Glomerular visceral epithelial cell (primary cell): ENCODE results near the gene UGT1A8.
"Not testable (repeated sequence)": the region's sequence is repeated elsewhere in the genome, so short reads cannot be mapped to it uniquely, and the experiment has no call there.

Source experiments
- DNase-seq: peaks from one replicate; pipeline ENCODE4 v3.0.0-alpha.2; 2016; ENCODE audit errors: extremely low spot score

Gene UGT1A8

DNA sequence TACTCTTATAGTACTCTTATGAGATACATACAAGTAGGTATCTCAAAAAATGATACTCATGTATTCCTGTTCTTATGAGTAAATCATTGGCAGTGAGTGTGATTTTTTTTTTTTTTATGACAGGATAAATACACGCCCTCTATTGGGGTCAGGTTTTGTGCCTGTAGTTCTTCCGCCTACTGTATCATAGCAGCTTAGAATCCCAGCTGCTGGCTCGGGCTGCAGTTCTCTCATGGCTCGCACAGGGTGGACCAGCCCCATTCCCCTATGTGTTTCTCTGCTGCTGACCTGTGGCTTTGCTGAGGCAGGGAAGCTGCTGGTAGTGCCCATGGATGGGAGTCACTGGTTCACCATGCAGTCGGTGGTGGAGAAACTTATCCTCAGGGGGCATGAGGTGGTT, at the start of gene UGT1A8:
UGT1A8 (plus strand) TSS at position 158 of the 400 bp plus-strand sequence; CDS start at position 233, 75 bp downstream.
- DNase-seq: not testable (repeated sequence)

DNA sequence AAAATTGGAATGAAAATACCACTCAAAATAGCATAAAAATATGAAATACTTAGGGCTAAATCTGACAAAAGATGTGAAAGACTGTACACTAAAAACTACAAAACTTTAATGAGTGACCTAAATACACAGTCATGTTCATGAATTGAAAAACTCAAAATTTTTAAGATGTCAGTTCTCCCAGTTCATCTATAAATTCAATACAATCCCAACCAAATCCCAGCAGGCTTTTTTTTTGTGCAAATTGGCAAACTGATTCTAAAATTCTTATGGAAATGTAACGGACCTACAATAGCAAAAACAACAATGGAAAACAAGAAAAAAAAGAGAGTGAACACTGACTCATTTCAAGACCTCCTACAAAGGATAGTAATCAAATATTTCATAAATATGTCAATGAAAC, 46.4 kb upstream of the UGT1A8 start:
- no peak for DNase-seq

DNA sequence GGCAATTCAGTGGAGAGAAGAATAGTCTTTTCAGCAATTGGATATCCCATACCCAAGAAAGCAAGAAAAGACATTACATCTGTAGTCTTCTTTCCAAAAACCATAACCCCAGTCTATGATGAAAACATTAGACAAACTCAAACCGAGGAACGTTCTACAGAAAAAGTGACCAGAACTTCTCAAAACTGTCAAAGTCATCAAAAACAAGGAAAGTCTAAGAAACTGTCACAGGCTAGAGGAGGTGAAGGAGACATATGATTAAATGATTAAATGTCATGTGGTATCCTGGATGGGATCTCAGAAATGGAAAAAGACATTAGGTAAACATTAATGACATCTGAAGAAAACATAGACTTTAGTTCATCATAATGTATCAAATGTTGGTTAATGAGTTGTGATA, 46.0 kb upstream of the UGT1A8 start:
- no peak for DNase-seq

DNA sequence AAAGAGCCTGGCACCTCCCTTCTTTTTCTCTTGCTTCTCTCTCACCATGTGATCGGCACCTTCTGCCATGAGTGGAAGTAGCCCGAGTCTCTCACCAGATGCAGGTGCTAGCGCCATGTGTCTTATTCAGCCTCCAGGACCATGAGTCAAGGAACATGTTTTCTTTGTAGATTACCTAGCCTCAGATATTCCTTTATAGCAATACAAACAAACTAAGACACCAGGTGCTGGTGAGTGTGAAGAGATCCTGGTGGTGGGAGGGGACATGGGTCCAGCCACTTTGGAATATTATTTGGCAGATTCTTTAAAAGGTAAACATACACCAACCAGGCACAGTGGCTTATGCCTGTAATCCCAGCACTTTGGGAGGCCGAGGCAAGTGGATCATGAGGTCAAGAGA, 45.0 kb upstream of the UGT1A8 start:
- DNase-seq: no peak

DNA sequence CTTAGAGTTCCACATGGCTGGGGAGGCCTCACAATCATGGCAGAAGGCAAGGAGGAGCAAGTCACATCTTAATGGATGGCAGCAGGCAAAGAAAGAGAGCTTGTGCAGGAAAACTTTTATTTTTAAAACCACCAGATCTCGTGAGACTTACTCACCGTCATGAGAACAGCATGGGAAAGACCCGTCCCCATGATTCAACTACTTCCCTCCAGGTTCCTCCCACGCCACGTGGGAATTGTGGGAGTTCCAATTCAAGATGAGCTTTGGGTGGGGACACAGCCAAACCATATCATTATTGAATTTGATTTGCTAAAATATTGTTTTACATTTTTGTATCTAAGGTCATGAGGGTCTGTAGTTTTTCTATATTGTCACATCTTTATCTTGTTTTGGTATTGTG, 40.1 kb upstream of the UGT1A8 start:
- not testable (repeated sequence) for DNase-seq

DNA sequence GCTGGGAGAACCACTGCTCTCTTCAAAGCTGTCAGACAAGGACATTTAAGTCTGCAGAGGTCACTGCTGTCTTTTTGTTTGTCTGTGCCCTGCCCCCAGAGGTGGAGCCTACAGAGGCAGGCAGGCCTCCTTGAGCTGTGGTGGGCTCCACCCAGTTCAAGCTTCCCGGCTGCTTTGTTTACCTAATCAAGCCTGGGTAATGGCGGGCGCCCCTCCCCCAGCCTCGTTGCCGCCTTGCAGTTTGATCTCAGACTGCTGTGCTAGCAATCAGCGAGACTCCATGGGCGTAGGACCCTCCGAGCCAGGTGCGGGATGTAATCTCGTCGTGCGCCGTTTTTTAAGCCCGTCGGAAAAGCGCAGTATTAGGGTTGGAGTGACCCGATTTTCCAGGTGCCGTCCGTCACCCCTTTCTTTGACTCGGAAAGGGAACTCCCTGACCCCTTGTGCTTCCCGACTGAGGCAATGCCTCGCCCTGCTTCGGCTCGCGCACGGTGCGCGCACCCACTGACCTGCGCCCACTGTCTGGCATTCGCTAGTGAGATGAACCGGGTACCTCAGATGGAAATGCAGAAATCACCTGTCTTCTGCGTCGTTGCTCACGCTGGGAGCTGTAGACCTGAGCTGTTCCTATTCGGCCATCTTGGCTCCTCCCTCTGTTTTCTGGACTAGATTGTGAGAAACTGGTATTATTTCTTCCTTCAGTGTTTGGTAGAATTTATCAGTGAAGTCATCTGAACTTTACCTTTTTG, 34.0 kb upstream of the UGT1A8 start:
- not testable (repeated sequence) for DNase-seq

DNA sequence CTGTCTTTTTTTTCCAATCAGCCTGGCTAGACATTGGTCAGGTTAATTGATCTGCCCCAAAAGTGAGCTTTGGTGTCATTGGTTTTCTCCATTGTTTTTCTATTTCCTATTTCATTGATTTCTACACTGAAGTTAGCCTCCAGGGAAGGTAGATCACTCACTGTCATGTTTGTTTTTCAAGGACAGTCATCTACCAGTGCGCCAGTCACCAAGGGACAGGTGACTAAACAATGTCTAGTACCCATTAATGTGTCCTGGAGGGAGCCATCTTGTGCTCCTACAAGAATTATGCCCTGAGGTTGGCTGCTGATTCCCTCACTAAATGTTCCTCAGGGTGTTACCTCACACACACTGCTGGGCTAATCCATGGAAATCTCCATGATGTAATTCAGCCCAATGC, 33.2 kb upstream of the UGT1A8 start:
- no peak for DNase-seq

DNA sequence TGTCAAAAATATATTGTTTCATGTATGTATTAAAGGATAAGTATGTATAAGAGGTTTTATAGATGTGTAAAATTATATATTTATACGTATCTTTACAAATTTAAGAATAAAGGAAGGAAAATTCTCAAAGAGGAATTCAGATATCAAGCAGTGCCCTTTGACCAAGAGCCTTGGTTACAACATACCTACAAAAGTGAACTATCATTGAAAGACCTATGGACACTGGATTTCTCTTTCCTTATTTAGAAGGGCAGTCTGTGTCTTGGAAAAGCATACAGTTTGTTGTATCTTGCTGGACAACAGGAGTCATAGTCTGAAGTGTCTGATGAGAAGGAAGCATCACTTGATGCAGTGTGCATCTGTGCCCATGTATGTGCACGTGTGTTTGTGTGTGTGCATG, 29.0 kb upstream of the UGT1A8 start:
- no peak for DNase-seq

DNA sequence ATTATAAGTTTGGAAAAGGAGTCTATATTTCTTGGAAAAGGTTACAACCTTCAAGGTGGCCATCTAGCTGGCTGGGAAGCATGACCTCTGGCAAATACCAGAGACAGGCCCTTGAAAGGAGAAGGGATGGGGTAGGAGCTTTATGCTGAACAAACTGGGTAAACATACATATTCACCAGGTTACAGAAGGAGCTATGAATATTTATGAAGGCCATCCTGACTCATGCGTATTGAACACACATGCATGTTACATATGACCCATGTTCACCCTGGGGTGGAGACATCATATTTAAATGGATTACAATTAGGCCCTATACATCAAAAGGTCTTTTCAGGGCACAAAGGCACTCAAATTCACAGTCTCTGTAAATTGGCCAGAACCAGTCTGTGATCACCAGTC, 24.7 kb upstream of the UGT1A8 start:
- DNase-seq: not testable (repeated sequence)

DNA sequence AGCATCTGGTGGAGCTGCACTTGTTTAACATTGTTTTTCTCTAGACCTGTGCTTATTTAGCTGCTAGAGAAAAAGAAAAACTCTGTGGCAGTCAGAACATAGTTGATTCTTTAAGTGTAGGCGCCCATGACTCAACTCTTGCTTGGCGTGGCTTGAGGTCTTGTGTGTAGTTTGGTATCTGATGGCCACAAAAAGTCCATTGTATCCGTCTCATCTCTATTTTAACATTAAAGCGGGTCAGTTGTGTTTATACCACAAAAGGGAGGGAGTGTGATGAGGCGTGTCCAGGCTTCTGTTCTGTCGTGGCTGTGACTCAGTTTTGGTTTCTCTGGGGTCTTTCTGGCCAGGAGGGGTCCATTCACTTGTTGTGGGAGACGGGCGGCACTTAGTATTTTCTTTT, 24.2 kb upstream of the UGT1A8 start:
- peak; percentile 33 for DNase-seq

DNA sequence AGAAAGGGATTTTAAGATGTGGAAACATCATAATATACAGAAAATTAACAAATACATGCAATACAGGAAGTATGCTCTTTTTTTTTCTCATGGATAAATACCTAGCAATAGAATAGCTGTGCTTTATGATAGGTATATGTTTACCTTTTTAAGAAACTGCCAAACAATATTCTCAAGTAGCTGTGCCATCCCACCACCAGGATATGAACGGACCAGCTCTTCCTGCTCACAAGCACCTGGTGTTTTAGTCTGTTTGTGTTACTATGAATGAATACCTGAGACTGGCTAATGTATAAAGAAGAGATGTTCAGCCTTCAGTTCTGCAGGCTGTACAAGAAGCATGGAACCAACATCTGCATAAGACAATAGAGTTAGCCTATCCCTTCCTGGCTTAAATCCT, 19.9 kb upstream of the UGT1A8 start:
- DNase-seq: no peak

DNA sequence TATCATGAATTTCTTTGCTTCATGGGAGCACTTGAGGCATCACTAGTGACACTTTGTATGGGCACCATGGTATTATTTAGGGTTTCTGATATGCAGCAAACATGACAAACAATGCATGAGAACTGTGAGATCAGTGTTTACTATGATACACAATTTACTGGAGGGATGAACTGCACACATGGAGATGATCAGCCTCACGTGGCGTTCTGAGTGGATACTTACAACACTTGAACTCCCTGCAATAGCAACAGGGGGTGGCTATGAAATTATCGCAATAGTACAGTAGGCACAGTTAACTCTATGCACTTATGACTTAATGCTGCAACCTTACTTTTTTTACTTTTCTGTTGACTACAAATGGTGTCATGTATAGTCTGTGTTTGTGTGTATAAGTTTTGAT, 18.5 kb upstream of the UGT1A8 start:
- no peak for DNase-seq

DNA sequence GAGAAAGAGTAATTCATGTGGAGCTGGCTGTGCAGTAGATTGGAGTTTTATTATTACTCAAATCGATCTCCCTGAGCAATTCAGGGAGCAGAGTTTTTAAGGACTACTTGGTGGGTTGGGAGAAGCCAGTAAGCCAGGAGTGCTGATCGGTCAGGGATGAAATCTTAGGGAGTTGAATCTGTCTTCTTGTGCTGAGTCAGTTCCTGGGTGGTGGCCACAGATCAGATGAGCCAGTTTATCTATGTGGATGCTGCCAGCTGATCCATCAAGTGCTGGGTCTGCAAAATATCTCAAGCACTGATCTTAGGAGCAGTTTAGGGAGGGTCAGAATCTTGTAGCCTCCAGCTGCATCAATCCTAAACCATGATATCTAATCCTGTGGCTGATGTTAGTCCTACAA, 17.0 kb upstream of the UGT1A8 start:
- peak; percentile 59 for DNase-seq

DNA sequence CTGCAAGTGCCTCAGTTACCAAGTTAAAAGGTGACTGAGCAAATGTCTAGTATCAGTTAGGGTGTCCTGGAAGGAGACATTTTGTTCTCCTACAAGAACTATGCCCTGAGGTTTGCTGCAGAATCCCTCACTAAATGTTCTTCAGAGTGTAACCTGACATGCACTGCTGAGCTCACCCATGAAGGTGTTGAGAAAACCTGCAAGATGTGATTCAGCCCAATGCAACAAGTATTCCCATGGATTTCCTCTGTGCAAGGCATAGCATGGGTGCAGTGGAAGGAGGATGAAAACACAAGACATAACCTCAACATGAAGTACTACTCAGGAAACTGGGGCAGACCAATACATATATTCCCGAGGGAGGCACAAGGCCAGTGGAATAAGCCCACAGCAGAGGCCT, 15.4 kb upstream of the UGT1A8 start:
- DNase-seq: no peak

DNA sequence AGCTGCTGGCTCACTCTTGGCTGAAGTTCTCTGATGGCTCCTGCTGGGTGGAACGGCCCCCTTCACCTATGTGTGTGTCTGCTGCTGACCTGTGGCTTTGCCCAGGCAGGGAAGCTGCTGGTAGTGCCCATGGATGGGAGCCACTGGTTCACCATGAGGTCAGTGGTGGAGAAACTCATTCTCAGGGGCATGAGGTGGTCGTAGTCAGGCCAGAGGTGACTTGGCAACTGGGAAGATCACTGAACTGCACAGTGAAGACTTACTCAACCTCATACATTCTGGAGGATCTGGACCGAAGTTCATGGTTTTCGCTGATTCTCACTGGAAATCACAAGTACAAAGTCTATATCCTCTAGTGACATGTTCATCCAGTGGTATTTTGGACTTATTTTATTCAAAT, 13.9 kb upstream of the UGT1A8 start:
- DNase-seq: no peak

DNA sequence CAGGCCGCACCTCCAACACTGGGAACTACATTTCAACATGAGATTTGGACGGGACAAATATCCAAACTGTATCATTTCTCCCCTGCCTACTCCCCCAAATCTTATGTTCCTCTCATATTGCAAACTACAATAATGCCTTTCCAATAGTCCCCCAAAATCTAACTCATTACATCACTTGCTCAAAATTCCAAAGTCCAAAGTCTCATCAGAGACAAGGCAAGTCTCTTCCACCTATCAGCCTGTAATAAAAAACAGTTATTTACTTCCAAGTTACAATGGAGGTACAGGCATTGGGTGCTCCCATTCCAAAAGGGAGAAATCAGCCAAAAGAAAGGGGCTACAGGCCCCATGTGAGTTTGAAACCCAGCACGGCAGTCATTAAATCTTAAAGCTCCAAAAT, 12.6 kb upstream of the UGT1A8 start:
- DNase-seq: no peak

DNA sequence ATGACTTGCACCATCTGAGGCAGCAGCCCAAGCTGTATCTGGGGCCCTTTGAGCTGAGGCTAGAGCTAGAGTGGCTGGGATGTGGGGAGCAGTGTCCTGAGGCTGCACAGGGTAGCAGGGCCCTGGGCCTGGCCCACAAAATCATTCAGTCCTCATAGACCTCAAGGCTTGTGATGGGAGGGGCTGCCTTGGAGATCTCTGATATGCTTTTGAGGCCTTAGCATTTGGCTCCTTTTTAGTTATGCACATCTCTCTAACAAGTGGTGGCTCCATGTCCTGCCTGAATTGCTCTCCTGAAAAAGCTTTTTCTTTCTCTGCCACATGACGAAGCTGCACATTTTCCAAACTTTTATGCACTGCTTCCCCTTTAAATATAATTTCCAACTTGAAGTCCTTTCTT, 11.8 kb upstream of the UGT1A8 start:
- no peak for DNase-seq

DNA sequence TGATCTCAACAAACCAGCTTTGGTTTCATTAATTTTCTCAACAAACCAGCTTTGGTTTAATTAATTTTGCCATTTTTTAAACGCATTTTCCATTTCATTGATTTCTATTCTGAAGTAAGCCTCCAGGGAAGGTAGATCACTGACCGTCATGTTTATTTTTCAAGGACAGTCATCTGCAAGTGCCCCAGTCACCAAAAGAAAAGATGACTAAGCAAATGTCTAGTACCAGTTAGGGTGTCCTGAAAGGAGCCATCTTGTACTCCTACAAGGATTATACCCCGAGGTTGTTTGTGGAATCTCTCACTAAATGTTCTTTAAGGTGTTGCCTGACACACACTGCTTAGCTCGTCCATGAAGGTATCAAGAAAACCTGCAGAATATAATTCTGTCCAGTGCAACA, 6.1 kb upstream of the UGT1A8 start:
- DNase-seq: no peak

DNA sequence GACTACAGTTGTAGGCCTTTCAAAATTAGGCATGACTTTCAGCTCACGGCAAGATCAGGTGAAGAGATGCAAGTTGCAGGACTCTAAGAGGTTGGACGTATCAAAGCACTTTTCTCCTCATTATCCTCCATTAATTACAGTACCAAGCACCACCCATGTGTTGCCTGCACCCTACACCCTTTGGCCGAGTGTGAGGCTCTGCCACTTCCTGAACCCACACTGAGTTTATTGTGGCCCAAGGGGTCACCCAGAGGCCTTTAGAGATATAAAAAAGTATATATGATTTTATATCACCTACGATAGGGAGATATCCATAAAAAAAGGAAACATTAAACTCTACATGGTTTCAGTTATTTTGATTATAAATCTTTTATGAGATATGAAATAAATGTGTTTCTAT, 2.8 kb downstream of the UGT1A8 start:
- no peak for DNase-seq

DNA sequence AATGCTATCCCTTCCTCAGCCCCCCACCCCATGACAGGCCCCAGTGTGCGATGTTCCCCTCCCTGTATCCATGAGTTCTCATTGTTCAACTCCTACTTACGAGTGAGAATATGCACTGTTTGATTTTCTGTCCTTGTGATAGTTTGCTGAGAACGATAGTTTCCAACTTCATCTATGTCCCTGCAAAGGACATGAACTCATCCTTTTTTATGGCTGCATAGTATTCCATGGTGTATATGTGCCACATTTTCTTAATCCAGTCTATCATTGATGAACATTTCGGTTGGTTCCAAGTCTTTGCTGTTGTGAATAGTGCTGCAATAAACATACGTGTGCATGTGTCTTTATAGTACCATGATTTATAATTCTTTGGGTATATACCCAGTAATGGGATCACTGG, 4.4 kb downstream of the UGT1A8 start:
- DNase-seq: not testable (repeated sequence)

DNA sequence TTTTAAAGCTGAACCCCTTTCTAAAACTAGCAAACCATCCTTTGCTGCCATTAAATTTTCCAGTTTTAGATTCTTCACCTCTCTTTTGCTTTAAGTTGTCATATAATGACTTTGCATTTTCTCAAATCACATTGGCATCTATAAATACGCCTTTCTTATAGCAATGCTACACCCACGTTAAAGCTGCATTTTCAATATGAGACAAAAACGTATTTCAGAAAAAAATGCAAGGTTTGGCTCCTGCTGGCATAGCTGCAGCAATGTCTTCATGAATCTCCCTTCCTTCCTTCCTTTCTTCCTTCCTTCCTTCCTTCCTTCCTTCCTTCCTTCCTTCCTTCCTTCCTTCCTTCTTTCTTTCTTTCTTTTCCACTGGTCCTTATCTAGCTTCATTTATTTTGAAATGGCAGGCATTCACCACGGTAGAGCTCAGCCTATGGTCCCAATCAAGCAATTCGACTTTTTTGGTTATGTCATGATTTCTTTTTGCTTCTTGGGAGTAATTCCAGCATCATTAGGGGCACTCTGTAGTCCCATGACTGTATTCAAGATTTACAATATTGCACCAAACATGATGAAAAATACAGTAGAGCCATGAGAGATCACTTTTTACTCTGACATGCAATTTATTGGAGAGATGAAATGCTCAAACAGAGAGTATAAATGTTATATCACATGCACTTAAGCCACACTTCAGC, 10.0 kb downstream of the UGT1A8 start:
- DNase-seq: no peak

DNA sequence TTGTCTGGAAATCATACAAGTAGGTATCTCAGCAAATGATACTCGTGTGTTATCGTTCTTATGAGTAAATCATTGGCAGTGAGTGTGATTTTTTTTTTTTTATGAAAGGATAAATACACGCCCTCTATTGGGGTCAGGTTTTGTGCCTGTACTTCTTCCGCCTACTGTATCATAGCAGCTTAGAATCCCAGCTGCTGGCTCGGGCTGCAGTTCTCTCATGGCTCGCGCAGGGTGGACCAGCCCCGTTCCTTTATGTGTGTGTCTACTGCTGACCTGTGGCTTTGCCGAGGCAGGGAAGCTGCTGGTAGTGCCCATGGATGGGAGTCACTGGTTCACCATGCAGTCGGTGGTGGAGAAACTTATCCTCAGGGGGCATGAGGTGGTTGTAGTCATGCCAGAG, 18.9 kb downstream of the UGT1A8 start, which contains the start of gene UGT1A10:
UGT1A10 (plus strand) TSS at position 143 of the 400 bp plus-strand sequence; CDS start at position 218, 75 bp downstream.
- not testable (repeated sequence) for DNase-seq

DNA sequence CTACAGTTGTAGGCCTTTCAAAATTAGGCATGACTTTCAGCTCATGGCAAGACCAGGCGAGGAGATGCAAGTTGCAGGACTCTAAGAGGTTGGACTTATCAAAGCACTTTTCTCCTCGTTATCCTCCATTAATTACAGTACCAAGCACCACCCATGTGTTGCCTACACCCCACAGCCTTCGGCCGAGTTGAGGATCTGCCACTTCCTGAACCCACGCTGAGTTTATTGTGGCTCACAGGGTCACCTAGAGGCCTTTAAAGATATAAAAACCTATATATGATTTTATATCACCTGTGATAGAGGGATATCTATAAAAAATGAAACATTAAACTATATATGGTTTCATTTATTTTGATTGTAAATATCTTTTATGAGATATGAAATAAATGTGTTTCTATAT, 21.4 kb downstream of the UGT1A8 start:
- DNase-seq: no peak
